H7 (cell line): ENCODE measurements around the gene PANK3. TPM values are rescaled to one million over a fixed set of nuclear protein-coding genes. Genes with fewer than 3 reads are reported as not detected.

Experiments used
- DNase-seq: peaks from one replicate; pipeline ENCODE4 v3.0.0; 2012
- H3K27me3 ChIP-seq: 2 replicates; pipeline ENCODE4 v1.6.0; 2011; ENCODE audit warnings: mild to moderate bottlenecking, low read length; ENCODE audit not compliant: control insufficient read depth, insufficient read depth
- H3K36me3 ChIP-seq: replicated peaks from 2 replicates; pipeline ENCODE4 v1.5.1; 2011; ENCODE audit warnings: low read length; ENCODE audit not compliant: control insufficient read depth, insufficient read depth
- H3K4me3 ChIP-seq: 2 replicates; pipeline ENCODE4 v1.5.1; 2011; ENCODE audit warnings: low read depth, mild to moderate bottlenecking, control low read depth, low read length, moderate library complexity; ENCODE audit not compliant: insufficient read depth
- total RNA-seq: library from RNA; depleted of rRNA; stranded (reverse); fragments of >200 nt; shearing (Covaris generic); gene quantifications from 2 replicates; pipeline ENCODE4 v1.2.3, GENCODE V29; 2014; rRNA removed

Gene PANK3
- total RNA-seq = 50.1 and 65.4 TPM in 2 replicates

DNA sequence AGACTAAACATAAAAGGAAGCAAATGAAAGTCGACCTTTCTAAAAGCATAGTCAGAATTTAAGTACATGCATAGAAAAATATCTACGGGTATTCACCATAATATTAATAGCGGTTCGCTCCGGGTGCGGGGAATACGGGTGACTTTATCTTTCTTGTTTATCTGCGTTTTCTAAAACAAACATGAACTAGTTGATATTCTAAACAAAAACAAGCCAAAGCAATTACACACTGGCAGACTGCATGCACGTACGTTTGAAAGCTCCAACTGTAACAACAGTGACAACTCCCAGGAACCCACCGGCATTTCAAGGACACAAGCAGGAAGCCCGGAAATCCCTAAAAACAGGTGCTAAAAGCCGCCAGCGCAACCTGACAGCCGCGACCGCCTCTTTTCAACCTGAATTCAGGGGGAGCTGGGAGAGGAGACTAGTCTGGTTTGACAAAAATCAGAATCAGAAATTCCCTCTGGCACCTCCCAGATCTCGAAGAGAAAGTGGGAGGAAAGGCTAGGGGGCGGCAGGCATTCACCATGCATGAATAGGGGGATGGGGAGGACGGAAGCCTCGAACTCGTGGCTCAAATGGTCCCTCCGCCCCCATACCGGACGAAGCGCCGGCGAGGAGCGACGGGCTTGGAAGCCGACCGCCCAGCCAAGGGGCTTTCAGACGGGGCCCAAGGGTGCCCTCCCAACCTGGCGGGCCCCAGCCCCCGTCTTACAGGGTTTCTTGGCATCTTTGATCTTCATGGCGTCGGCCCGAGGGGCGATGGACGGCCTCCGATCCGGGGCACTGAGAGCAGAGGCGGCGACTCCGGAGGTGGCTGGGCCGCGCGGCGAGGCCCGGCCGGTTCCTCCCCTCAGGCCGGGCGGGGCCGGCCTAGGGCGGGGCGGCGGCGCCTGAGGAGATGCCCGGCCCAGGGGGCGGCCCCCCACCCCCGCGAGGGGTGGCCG lies at the start of gene PANK3:
PANK3 (minus strand) TSS at position 831 of the 950 bp plus-strand sequence; CDS start at position 746, 85 bp downstream.
- Histone ChIP-seq H3K27me3 (no peaks in the 10 kb centered on the region), H3K36me3 (no peaks in the 10 kb centered on the region; the same call in 1 of the 2 replicates), H3K4me3 (peak within 1 kb of the TSS; percentile 93)
- no peak for DNase-seq

DNA sequence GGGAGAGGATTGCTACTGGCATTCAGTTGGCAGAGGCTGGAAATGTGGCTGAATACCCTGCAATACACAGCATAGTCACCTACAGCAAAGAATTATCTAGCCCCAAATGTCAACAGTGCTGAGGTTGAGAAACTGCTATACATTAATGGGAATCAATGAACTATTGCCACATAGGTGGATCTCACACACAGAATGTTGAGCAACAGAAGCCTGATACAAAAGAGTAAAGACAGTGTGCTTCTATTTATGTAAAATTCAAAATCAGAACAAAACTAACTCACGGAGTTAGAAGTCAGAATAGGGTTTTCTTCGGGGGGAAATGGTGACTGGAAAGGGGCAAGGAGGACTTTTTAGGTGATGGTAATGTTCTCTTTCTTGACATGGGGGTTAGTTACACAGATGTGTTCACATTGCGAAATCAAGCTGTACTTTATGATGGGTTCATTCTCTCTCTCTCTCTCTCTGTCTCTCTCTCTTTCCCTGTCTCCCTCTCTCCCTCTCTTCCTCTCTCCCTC lies 45.7 kb upstream of the PANK3 start:
- DNase-seq = no peak
- Histone ChIP-seq H3K4me3 (no peak overlapping the region), H3K36me3 (no peaks in the 10 kb centered on the region), H3K27me3 (no peaks in the 10 kb centered on the region)

DNA sequence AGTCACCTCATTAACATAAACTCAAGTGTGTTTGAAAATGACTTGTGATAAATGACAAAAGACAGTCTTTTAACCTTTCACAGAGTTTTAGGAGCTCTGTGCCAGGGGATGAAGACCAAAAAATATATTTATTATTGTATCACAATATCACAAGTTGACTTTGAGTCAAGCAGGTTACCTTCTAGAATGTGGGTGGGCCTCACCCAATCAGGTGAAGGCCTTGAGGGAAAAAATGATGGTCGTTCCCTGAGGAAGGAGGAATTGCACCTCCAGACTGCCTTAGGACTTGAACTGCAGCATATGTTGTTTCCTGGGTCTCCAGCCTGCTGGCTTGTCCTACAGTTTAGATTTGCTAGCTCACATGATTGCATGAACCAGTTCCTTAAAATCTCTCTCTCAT lies 41.6 kb upstream of the PANK3 start:
- no peak for DNase-seq
- Histone ChIP-seq H3K4me3 (no peak overlapping the region), H3K27me3 (no peaks in the 10 kb centered on the region), H3K36me3 (no peaks in the 10 kb centered on the region)

DNA sequence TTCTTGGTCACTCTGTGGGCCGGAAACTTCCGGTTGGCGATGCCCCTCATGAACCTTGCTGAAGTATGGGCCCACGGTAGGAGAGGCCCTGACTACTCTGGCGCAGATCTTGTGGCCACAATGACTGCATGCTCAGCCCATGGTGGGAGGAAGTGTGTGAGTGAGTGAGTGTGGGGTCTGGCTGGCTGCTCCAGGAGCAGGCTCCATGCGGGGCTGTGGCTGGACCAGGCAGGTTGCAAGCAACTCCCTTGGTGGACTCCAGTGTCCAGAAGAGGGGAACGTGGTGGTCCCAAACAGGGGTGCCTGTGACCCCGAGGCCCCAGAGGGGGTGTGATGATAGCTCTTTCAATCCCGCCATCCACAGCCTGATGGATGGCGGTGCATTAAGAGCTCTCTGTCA lies 35.5 kb upstream of the PANK3 start:
- H3K36me3 ChIP-seq = no peaks in the 10 kb centered on the region
- no peaks in the 10 kb centered on the region for H3K27me3 ChIP-seq
- DNase-seq = no peak
- no peak overlapping the region for H3K4me3 ChIP-seq

DNA sequence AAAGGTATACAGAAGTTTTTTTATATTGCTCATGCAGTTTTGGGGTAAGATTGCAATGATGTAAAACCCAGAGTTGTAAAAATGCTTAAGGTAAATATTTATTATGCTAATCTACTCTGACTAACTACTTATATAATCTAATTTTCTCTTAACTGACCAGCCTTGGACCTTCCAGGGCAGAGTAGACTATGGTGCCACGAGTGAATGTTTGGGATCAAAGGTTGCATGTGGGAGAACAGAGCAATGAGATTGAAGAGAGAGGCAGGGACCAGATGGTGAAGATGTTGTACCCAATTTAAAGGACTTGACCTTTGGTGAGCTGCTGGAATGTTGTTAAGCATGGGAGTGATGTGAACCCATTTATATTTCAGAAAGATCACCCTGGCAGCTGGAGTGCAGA lies 34.8 kb upstream of the PANK3 start:
- no peak overlapping the region for H3K4me3 ChIP-seq
- no peaks in the 10 kb centered on the region for H3K36me3 ChIP-seq
- DNase-seq = no peak
- H3K27me3 ChIP-seq = no peaks in the 10 kb centered on the region

DNA sequence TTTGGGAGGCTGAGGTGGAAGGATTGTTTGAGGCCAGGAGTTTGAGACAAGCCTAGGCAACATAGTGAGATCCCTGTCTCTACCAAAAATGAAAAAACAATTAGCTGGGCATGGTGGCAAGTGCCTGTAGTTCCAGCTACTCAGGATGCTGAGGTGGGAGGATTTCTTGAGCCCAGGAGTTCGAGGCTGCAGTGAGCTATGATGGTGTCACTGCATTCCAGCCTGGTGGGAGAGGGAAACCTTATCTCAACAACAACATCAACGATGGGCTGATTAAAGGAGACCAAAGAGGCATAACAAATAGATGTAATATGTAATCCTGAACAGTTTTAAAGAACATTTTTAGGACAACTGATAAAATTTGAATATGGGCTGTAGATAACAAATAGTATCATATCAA lies 34.2 kb upstream of the PANK3 start:
- H3K4me3 ChIP-seq = no peak overlapping the region
- H3K27me3 ChIP-seq = no peaks in the 10 kb centered on the region
- no peak for DNase-seq
- no peaks in the 10 kb centered on the region for H3K36me3 ChIP-seq

DNA sequence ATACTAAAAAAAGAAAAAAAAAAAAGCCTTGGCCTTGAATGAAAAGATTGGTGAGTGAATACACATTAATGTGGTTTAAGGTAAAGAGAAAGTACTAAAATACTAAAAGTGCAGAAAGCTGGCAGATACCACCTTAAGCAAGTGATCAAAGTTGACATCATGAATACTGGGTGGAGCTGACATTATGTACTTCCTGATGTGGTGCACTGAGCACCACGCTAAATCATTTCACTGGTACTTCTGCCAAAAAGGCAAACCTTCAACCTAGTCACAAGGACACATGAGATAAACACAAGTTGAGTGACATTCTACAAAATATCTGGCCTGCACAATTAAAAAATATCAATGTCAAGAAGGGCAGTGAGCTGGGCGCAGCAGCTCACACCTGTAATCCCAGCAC lies 33.8 kb upstream of the PANK3 start:
- Histone ChIP-seq H3K36me3 (no peaks in the 10 kb centered on the region), H3K27me3 (no peaks in the 10 kb centered on the region), H3K4me3 (no peak overlapping the region)
- DNase-seq = no peak

DNA sequence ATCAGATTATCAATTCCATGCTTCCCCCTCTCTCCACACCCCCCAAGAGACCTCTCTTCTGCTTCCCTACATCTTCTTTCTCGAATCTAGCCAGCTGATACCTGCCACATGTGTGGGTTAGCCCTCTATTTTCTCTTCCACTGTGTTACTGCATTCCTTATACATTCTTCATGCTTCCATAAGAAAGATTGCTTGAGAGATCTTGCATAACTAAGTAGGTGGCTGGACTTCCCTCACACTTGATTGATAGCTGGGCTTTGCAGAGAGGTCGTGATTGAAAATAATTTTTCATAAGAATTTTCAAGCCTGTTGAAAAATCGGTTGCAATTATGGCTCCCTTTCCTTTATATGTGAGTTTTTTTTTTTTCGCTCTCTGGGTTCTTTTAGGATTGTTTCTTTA lies 33.0 kb upstream of the PANK3 start:
- H3K36me3 ChIP-seq = no peaks in the 10 kb centered on the region
- DNase-seq = no peak
- H3K27me3 ChIP-seq = no peaks in the 10 kb centered on the region
- H3K4me3 ChIP-seq = no peak overlapping the region

DNA sequence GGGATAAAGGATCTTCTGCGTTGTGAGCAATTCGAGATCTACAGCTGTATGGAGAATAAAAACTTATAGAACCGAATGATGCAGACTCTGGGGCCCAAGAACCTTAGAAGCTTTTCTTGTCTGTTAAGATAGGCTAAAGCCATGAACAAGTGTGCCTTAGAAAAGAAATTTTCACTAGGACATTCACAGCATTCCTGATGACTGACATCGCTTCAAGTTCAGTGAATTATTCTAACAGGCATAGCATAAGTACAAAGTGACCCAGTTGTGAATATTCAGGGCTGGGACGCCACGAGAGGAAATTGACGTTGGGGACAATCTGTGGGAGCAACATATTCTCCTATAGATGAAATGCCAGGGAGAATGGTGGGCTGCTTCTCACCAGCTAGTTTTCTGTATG lies 32.0 kb upstream of the PANK3 start:
- no peak overlapping the region for H3K4me3 ChIP-seq
- H3K36me3 ChIP-seq = no peaks in the 10 kb centered on the region
- no peaks in the 10 kb centered on the region for H3K27me3 ChIP-seq
- DNase-seq = no peak

DNA sequence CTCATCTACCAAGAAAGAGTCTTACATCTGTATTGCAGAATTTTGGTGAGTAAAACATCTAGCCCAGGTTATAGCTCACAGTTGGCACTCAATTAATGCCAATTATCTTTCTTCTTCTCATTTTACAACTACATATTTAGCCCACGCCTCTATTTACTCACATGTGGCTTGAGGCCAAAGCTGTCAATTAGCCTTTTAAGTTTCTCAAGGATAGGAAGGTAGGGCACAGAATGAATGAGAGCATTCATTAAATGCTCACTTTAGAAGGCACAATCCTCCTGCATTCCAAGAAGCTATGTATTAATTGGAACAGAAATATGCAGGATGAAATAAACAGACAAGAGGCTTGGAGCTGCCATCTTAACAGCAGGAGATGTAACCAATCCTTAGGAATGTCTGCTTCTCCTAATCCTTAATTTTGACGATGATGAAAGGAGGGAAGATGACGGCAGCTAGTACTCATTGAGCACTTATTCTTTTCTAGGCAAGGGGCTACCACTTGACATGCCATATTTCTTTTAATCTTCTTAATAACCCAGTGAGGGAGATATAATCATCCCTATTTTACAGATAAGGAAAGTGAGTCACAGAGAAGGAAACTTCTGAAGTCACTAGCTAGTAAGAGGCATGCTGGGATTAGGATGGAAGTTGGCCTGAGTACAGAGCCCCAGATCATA lies 30.8 kb upstream of the PANK3 start:
- DNase-seq = no peak
- Histone ChIP-seq H3K4me3 (no peak overlapping the region), H3K36me3 (no peaks in the 10 kb centered on the region), H3K27me3 (no peaks in the 10 kb centered on the region)

DNA sequence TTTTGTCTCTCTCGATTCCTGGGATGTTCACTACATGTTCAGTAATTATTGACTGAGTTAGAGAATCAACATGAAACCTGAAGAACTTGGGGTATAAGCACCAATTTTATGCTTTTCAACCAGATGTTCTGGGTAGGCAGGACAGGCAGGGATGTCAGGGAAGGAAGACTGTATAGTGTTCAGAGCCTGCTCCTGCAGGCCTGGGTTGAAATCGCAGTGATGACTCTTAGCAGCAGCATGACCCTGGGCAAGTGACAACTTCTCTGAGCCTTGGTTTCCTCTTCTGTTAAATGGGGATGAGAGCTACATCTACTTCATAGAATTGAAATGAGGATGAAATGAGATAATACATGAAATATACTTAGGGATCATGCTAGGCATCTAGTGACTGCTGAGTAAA lies 29.7 kb upstream of the PANK3 start:
- Histone ChIP-seq H3K4me3 (no peak overlapping the region), H3K36me3 (no peaks in the 10 kb centered on the region), H3K27me3 (no peaks in the 10 kb centered on the region)
- DNase-seq = no peak

DNA sequence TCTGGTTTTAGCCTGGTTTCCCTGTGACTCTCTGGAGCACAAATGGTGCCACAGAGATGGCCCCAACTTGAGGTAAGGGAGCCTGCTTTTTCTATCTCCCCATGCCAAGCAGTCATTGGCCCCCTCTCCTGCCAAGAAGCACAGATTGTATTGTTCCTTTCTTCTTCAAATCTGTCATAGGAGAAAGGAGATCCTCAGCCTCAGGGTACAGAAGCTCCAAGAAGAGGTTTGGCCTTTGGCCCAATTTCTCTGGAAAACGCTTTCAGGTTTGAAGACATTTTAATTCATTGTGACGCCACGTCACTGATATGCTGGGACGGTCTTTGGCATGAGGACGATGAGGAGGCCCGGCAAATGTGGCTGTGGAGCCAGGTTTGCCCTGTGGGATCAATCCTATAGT lies 29.2 kb upstream of the PANK3 start:
- Histone ChIP-seq H3K36me3 (no peaks in the 10 kb centered on the region), H3K4me3 (no peak overlapping the region), H3K27me3 (no peaks in the 10 kb centered on the region)
- DNase-seq = no peak

DNA sequence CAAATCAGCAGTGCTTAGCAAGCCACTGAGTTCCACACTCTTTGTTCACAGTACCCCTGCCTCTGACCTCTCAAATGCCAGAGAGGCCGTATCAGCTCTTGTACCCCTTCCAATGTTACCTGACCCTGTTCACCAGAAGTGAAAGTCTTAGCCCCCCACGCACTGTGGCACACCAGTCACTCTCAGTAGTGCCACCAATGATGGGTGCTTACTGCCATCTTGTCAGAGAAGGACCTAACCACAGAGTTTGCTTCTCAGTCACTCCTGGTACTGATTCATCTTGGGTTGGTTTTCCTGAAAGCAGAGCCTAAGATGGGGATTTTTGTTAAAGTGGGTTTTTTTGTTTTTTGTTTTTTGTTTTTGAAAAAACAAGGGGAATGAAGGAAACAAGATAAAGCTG lies 28.8 kb upstream of the PANK3 start:
- no peak for DNase-seq
- no peaks in the 10 kb centered on the region for H3K27me3 ChIP-seq
- H3K36me3 ChIP-seq = no peaks in the 10 kb centered on the region
- no peak overlapping the region for H3K4me3 ChIP-seq

DNA sequence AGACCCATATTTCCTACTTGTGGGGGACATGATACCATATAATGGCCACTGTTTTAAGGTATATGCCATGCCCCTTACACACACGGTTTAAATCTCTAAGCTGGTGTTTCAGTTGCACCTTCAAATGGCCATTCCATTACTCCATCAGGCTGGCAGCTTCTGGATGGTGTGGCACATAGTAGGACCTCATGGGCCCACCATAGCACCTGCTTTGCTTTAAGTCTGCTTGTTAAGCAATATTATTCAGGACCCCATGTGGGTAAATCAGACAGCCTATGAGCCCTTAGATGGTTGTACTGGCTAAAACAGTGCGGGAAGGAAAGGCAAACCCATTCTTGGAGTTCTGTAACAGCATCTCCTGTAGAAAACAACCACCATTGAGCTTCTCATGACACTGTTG lies 27.4 kb upstream of the PANK3 start:
- no peaks in the 10 kb centered on the region for H3K36me3 ChIP-seq
- DNase-seq = no peak
- H3K4me3 ChIP-seq = no peak overlapping the region
- H3K27me3 ChIP-seq = no peaks in the 10 kb centered on the region

DNA sequence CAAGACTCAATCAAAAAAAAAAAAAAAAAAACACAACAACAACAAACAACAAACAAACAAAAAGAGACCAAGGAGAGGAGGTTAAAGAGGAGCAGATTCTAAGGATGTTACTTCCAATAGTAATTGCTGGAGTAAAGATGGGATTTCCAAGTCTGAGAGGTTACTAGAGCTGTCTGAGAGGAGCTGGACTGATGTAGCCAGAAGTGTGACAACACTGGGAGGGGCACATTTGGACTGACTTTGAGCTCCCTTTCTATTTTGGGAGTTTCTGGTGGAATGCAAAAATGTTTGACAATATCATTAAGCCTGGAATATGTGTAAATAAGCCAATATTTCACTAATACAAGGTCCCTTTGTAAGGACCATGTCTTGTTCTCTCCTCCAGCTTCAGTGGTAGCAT lies 25.3 kb upstream of the PANK3 start:
- DNase-seq = no peak
- Histone ChIP-seq H3K4me3 (no peak overlapping the region), H3K27me3 (no peaks in the 10 kb centered on the region), H3K36me3 (no peaks in the 10 kb centered on the region)
